ENCODE measurements around the gene HS6ST2. TPM values are rescaled to one million over a fixed set of nuclear protein-coding genes. Genes with fewer than 3 reads are reported as not detected.
"Not testable (repeated sequence)": the region's sequence is repeated elsewhere in the genome, so short reads cannot be mapped to it uniquely, and the experiment has no call there.

Gene HS6ST2
- total and polyA plus RNA-seq, 7 experiments from 2014 or later, result 0.15 TPM; not detected in 6

DNA sequence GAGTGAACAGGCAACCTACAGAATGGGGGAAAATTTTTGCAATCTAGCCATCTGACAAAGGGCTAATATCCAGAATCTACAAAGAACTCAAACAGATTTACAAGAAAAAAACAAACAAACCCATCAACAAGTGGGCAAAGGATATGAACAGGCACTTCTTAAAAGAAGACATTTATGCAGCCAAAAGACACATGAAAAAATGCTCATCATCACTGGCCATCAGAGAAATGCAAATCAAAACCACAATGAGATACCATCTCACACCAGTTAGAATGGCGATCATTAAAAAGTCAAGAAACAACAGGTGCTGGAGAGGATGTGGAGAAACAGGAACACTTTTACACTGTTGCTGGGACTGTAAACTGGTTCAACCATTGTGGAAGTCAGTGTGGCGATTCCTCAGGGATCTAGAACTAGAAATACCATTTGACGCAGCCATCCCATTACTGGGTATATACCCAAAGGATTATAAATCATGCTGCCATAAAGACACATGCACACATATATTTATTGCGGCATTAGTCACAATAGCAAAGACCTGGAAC lies 13.3 kb downstream of the HS6ST2 start:
- H3K27ac ChIP-seq (ENCODE audit: low read depth, low read length); H3K4me1 Mint-ChIP-seq; ATAC-seq; H3K9me3 ChIP-seq (ENCODE audit: control insufficient read depth in 2 of 3, low read length in 3 of 3); DNase-seq; H3K4me3 Mint-ChIP-seq; H3K36me3 Mint-ChIP-seq; H3K9me3 Mint-ChIP-seq; H3K27me3 Mint-ChIP-seq; intact Hi-C loops (cut with micrococcal nuclease); H3K4me3 ChIP-seq (ENCODE audit: low read length); H3K27me3 ChIP-seq (ENCODE audit: control insufficient read depth in 2 of 2, insufficient read depth in 2 of 2, low read length in 2 of 2); CTCF ChIA-PET; H3K36me3 ChIP-seq (ENCODE audit: control insufficient read depth in 2 of 3, insufficient read depth in 3 of 3, low read length in 3 of 3); H3K27ac Mint-ChIP-seq; H3K4me1 ChIP-seq (ENCODE audit: control insufficient read depth in 2 of 2, insufficient read depth in 2 of 2, low read length in 2 of 2); POLR2A ChIA-PET: not testable (repeated sequence)

DNA sequence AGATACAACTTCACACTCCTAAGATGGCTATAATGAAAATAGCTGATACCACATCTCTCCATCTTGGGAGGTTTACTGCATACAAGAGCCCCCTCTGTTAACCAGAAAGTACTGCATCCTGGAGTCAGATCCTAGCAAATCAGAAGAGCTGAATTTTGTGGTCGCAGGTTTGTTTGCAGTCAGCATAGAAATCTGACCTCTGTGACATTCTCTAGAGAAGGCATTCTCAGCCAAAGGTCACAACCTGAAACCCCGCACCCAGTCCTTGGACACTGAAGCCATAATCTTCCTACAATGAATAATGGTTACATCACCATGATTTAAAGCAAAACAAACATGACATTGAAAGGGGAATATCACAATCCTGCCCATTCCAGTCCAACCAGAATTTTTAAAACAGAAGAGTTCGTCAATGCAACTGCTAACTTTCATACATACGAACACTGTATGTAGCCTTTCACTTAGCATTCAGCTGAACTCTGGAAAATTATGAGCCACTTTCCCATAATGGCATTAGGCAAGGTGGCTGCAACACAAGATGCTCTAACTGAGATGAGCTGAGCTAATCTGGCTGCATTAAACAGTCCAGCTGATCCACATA lies 17.6 kb downstream of the HS6ST2 start:
- ChIA-PET POLR2A (no interaction called here), CTCF (no interaction called here)
- no peak overlapping the region for H3K4me3 Mint-ChIP-seq
- H3K9me3 ChIP-seq (ENCODE audit: control insufficient read depth in 2 of 3, low read length in 3 of 3), result no peaks in the 10 kb centered on the region
- H3K4me3 ChIP-seq (ENCODE audit: low read length), result no peak overlapping the region
- DNase-seq, result no peak
- ATAC-seq, result no peak
- no peaks in the 10 kb centered on the region for H3K36me3 Mint-ChIP-seq
- peaks cover 0 to 9% (median 0%) of the 10 kb centered on the region in 5 donors for H3K27me3 Mint-ChIP-seq
- no peaks in the 10 kb centered on the region for H3K4me1 ChIP-seq (ENCODE audit: control insufficient read depth in 2 of 2, insufficient read depth in 2 of 2, low read length in 2 of 2)
- H3K27me3 ChIP-seq (ENCODE audit: control insufficient read depth in 2 of 2, insufficient read depth in 2 of 2, low read length in 2 of 2), result no peaks in the 10 kb centered on the region
- H3K27ac ChIP-seq (ENCODE audit: low read depth, low read length), result no peak overlapping the region
- peaks cover 0 to 5% (median 0%) of the 10 kb centered on the region in 11 donors for H3K9me3 Mint-ChIP-seq
- no peaks in the 10 kb centered on the region for H3K4me1 Mint-ChIP-seq
- H3K27ac Mint-ChIP-seq, result no peak overlapping the region
- no peaks in the 10 kb centered on the region for H3K36me3 ChIP-seq (ENCODE audit: control insufficient read depth in 2 of 3, insufficient read depth in 3 of 3, low read length in 3 of 3)
- intact Hi-C loops (cut with micrococcal nuclease), result no loop called here

DNA sequence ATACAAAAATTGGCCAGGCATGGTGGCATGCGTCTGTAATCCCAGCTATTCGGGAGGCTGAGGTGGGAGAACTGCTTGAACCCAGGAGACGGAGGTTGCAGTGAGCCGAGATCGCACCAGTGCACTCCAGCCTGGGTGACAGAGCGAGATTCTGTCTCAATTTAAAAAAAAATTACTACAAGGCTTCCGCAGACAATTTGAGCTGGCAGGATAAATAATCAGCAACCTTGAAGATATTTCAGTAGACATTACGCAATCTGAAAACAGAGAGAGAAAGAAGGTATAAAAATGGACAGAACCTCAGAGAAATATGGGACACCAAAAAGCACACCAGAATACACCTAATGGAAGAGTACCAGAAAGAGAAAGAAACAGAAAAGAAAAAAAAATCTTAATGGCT lies 25.3 kb downstream of the HS6ST2 start:
- intact Hi-C loops (cut with micrococcal nuclease), result no loop called here
- Histone ChIP-seq H3K9me3 (ENCODE audit: control insufficient read depth in 2 of 3, low read length in 3 of 3) (no peaks in the 10 kb centered on the region), H3K4me1 (ENCODE audit: control insufficient read depth in 2 of 2, insufficient read depth in 2 of 2, low read length in 2 of 2) (no peaks in the 10 kb centered on the region), H3K4me3 (ENCODE audit: low read length) (no peak overlapping the region), H3K27ac (ENCODE audit: low read depth, low read length) (no peak overlapping the region), H3K36me3 (ENCODE audit: control insufficient read depth in 2 of 3, insufficient read depth in 3 of 3, low read length in 3 of 3) (no peaks in the 10 kb centered on the region), H3K27me3 (ENCODE audit: control insufficient read depth in 2 of 2, insufficient read depth in 2 of 2, low read length in 2 of 2) (no peaks in the 10 kb centered on the region)
- ATAC-seq (no peak), DNase-seq (no peak)
- H3K9me3 Mint-ChIP-seq, result peaks cover 0 to 1% (median 0%) of the 10 kb centered on the region in 11 donors
- H3K4me3 Mint-ChIP-seq, result no peak overlapping the region
- POLR2A ChIA-PET, result no interaction called here
- peaks cover 0 to 11% (median 0%) of the 10 kb centered on the region in 5 donors for H3K27me3 Mint-ChIP-seq
- no peak overlapping the region for H3K27ac Mint-ChIP-seq
- H3K4me1 Mint-ChIP-seq, result no peaks in the 10 kb centered on the region
- no peaks in the 10 kb centered on the region for H3K36me3 Mint-ChIP-seq
- CTCF ChIA-PET, result no interaction called here

DNA sequence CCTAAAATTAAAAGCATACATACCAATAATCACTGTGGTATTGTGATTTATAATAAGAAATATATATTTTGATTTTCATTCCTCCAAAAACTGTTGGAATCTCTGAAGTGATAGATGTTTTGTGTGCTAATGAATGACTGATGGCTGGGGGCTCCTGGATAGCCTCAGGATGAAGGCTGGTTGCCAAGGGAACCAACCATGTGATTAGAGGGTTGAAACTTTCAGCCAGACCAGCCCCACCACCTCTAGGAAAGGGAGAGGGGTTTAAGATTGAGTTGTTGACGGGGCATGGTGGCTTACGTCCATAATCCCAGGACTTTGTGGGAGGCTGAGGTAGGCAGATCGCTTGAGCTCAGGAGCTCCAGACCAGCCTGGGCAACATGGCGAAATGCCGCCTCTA lies 34.0 kb downstream of the HS6ST2 start:
- Histone ChIP-seq H3K4me3 (ENCODE audit: low read length) (no peak overlapping the region), H3K4me1 (ENCODE audit: control insufficient read depth in 2 of 2, insufficient read depth in 2 of 2, low read length in 2 of 2) (no peaks in the 10 kb centered on the region), H3K27ac (ENCODE audit: low read depth, low read length) (no peak overlapping the region), H3K27me3 (ENCODE audit: control insufficient read depth in 2 of 2, insufficient read depth in 2 of 2, low read length in 2 of 2) (no peaks in the 10 kb centered on the region), H3K36me3 (ENCODE audit: control insufficient read depth in 2 of 3, insufficient read depth in 3 of 3, low read length in 3 of 3) (no peaks in the 10 kb centered on the region), H3K9me3 (ENCODE audit: control insufficient read depth in 2 of 3, low read length in 3 of 3) (no peaks in the 10 kb centered on the region)
- no peaks in the 10 kb centered on the region for H3K36me3 Mint-ChIP-seq
- CTCF ChIA-PET, result no interaction called here
- H3K27me3 Mint-ChIP-seq, result peaks cover 0 to 9% (median 7%) of the 10 kb centered on the region in 5 donors
- intact Hi-C loops (cut with micrococcal nuclease), result no loop called here
- DNase-seq, result no peak
- H3K4me3 Mint-ChIP-seq, result no peak overlapping the region
- ATAC-seq, result no peak
- no peak overlapping the region for H3K27ac Mint-ChIP-seq
- POLR2A ChIA-PET, result no interaction called here
- no peaks in the 10 kb centered on the region for H3K4me1 Mint-ChIP-seq
- peaks cover 0 to 1% (median 0%) of the 10 kb centered on the region in 11 donors for H3K9me3 Mint-ChIP-seq

GRCh38 chrX:132918523-132918922 lies 39.9 kb downstream of the HS6ST2 start:
- Histone ChIP-seq H3K4me1 (ENCODE audit: control insufficient read depth in 2 of 2, insufficient read depth in 2 of 2, low read length in 2 of 2) (no peaks in the 10 kb centered on the region), H3K9me3 (ENCODE audit: control insufficient read depth in 2 of 3, low read length in 3 of 3) (no peaks in the 10 kb centered on the region), H3K36me3 (ENCODE audit: control insufficient read depth in 2 of 3, insufficient read depth in 3 of 3, low read length in 3 of 3) (no peaks in the 10 kb centered on the region), H3K27me3 (ENCODE audit: control insufficient read depth in 2 of 2, insufficient read depth in 2 of 2, low read length in 2 of 2) (no peaks in the 10 kb centered on the region), H3K4me3 (ENCODE audit: low read length) (no peak overlapping the region), H3K27ac (ENCODE audit: low read depth, low read length) (no peak overlapping the region)
- ATAC-seq (no peak), DNase-seq (no peak)
- no peaks in the 10 kb centered on the region for H3K36me3 Mint-ChIP-seq
- POLR2A ChIA-PET, result no interaction called here
- peaks cover 0 to 1% (median 0%) of the 10 kb centered on the region in 11 donors for H3K9me3 Mint-ChIP-seq
- H3K4me3 Mint-ChIP-seq, result no peak overlapping the region
- intact Hi-C loops (cut with micrococcal nuclease), result no loop called here
- H3K4me1 Mint-ChIP-seq, result no peaks in the 10 kb centered on the region
- H3K27me3 Mint-ChIP-seq, result no peaks in the 10 kb centered on the region
- CTCF ChIA-PET, result no interaction called here
- no peak overlapping the region for H3K27ac Mint-ChIP-seq

- CTCF ChIA-PET, result no interaction called here
- H3K27ac Mint-ChIP-seq, result no peak overlapping the region
- no peak overlapping the region for H3K27ac ChIP-seq (ENCODE audit: low read depth, low read length)
- no peak overlapping the region for H3K4me3 Mint-ChIP-seq
- H3K4me1 ChIP-seq (ENCODE audit: control insufficient read depth in 2 of 2, insufficient read depth in 2 of 2, low read length in 2 of 2), result no peaks in the 10 kb centered on the region
- no peak for ATAC-seq
- POLR2A ChIA-PET, result no interaction called here
- H3K27me3 ChIP-seq (ENCODE audit: control insufficient read depth in 2 of 2, insufficient read depth in 2 of 2, low read length in 2 of 2), result no peaks in the 10 kb centered on the region
- peaks cover 0 to 1% (median 0%) of the 10 kb centered on the region in 11 donors for H3K9me3 Mint-ChIP-seq
- H3K36me3 Mint-ChIP-seq, result no peaks in the 10 kb centered on the region
- no peaks in the 10 kb centered on the region for H3K4me1 Mint-ChIP-seq
- peaks cover 0 to 6% (median 0%) of the 10 kb centered on the region in 5 donors for H3K27me3 Mint-ChIP-seq
- H3K36me3 ChIP-seq (ENCODE audit: control insufficient read depth in 2 of 3, insufficient read depth in 3 of 3, low read length in 3 of 3), result no peaks in the 10 kb centered on the region
- intact Hi-C loops (cut with micrococcal nuclease), result no loop called here
- DNase-seq, result no peak
- no peak overlapping the region for H3K4me3 ChIP-seq (ENCODE audit: low read length)
- no peaks in the 10 kb centered on the region for H3K9me3 ChIP-seq (ENCODE audit: control insufficient read depth in 2 of 3, low read length in 3 of 3)
Measured at GRCh38 chrX:132916349-132916748, 42.1 kb downstream of the HS6ST2 start.

DNA sequence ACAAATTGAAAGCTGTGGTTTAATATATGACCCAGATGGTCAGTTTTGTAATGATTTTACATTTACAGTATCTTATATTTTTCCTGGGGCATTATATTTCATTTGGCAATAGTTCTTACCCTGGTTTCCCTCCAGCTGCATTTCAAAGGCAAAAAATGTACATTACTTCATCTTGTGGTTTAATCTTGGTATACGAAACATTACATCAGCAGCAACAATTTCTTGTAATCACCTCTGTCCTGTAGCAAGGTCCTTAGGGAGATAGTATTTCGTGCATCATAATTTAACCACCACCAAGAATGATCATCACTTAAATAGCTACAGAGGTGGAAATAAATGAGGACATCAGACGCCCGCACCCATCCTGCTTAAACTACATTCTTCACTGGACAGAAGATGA lies 48.8 kb downstream of the HS6ST2 start:
- no peak for ATAC-seq
- intact Hi-C loops (cut with micrococcal nuclease), result no loop called here
- no peaks in the 10 kb centered on the region for H3K27me3 ChIP-seq (ENCODE audit: control insufficient read depth in 2 of 2, insufficient read depth in 2 of 2, low read length in 2 of 2)
- H3K4me1 Mint-ChIP-seq, result no peaks in the 10 kb centered on the region
- peaks cover 0 to 6% (median 2%) of the 10 kb centered on the region in 5 donors for H3K27me3 Mint-ChIP-seq
- H3K9me3 ChIP-seq (ENCODE audit: control insufficient read depth in 2 of 3, low read length in 3 of 3), result no peaks in the 10 kb centered on the region
- no peak for DNase-seq
- H3K36me3 ChIP-seq (ENCODE audit: control insufficient read depth in 2 of 3, insufficient read depth in 3 of 3, low read length in 3 of 3), result no peaks in the 10 kb centered on the region
- ChIA-PET POLR2A (no interaction called here), CTCF (no interaction called here)
- H3K4me3 ChIP-seq (ENCODE audit: low read length), result no peak overlapping the region
- H3K27ac Mint-ChIP-seq, result no peak overlapping the region
- H3K4me1 ChIP-seq (ENCODE audit: control insufficient read depth in 2 of 2, insufficient read depth in 2 of 2, low read length in 2 of 2), result no peaks in the 10 kb centered on the region
- H3K36me3 Mint-ChIP-seq, result no peaks in the 10 kb centered on the region
- no peak overlapping the region for H3K4me3 Mint-ChIP-seq
- no peak overlapping the region for H3K27ac ChIP-seq (ENCODE audit: low read depth, low read length)
- no peaks in the 10 kb centered on the region for H3K9me3 Mint-ChIP-seq

All from naive thymus-derived CD4-positive, alpha-beta T cell (primary cell).